ENCODE measurements around the gene RGS6.

- TF ChIP-seq CTCF (conservative IDR thresholded peaks at IDR 0.05; ENCODE audit: low read depth, low read length): no peak
- no peak for TF ChIP-seq RAD21 (IDR thresholded peaks at IDR 0.05; ENCODE audit: low read length)
- no peak for TF ChIP-seq MAFK (IDR thresholded peaks at IDR 0.05; ENCODE audit: low read depth, low read length)
- TF ChIP-seq POLR2A (IDR thresholded peaks at IDR 0.05; ENCODE audit: low read depth, low read length): no peak
- no peak for TF ChIP-seq NFE2L2 (IDR thresholded peaks at IDR 0.05; ENCODE audit: low read depth, low read length)
- TF ChIP-seq RCOR1 (IDR thresholded peaks at IDR 0.05; ENCODE audit: insufficient replicate concordance, low read length): no peak
These were observed 143.6 kb downstream of the RGS6 start for GRCh38 chr14:72075649-72076334.
